NCI-H1417 (cell line): ENCODE data around the gene UNC5B.
"Not testable (repeated sequence)": the region's sequence is repeated elsewhere in the genome, so short reads cannot be mapped to it uniquely, and the experiment has no call there.

Experiments used
- DNase-seq, 3 experiments: peaks; one replicate each; lab custom pipeline; 2025; lab: John Stamatoyannopoulos, UW

UNC5B gene

GRCh38 chr10:71209731-71210541, 2.4 kb upstream of the UNC5B start:
- DNase-seq = no peak

- DNase-seq = no peak
These were observed 1.9 kb upstream of the UNC5B start for GRCh38 chr10:71210542-71210871.

- no peak for DNase-seq
These were observed 1.3 kb upstream of the UNC5B start for GRCh38 chr10:71211053-71211452.

- DNase-seq = no peak
These were observed 524 bp upstream of the UNC5B start for GRCh38 chr10:71211775-71212317.

DNA sequence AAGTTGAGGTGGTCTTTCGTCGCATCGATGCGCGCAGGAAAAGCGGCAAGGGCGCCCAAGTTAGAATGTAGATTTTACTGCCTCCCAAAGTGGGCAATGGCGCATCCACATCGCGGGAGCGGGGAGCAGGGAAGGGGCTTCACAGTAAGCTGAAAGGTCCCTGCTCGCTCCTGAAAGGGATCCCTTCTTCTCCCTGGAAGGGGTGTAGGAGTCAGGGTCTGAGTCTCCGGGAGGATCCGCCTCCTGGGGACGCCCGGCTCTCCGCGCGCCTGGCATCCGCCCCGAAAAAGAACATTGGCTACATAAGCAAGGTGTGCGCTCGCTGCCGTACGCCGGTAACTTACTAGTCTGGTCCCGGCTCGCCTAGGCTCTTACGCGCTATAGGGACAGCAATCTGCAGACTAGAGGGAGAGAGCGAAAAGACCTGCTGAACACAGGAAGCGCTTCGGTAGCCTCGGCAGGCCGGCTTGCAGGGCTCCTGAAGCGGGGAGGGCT, 804 bp downstream of the UNC5B start:
- peak; percentile 43 to 76 (median 69) for DNase-seq

DNA sequence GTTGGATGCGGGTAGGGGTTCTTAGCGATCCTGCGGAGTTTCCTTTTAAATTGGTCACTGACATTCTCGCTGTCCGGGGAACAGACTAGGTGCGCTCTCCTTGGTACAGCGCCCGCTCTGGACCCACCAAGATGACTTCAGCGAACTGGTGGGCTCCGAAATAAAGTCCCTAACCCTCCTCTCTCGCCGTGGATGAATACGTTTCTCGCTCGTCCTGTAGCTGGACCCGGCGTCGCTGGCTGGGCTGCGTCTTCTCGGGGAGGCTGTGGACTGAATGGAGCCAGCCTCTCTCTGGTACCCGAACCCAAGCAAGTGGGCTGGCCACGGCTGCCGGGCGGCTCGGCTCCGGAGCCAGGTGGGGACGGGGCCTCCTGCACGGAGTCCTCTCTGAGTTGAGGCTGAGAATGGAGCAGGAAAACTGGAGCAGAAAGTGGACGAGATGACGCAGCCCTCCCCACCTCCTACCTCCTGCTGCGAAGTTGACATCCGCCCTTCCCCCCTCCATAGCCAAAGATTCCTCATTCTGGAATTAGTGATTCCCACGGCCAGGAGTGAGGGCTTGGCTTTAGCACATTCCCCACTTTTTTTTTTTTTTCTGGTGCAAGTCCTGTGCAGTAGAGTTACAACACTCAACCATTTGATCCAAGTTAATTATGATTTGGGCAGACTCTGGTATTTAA, 1.5 kb downstream of the UNC5B start:
- DNase-seq = peak in 2 of 3 experiments; percentile 40 to 65

- no peak for DNase-seq
These were observed 2.5 kb downstream of the UNC5B start for GRCh38 chr10:71214641-71215559.

GRCh38 chr10:71216363-71216695, 4.0 kb downstream of the UNC5B start:
- DNase-seq = no peak

DNA sequence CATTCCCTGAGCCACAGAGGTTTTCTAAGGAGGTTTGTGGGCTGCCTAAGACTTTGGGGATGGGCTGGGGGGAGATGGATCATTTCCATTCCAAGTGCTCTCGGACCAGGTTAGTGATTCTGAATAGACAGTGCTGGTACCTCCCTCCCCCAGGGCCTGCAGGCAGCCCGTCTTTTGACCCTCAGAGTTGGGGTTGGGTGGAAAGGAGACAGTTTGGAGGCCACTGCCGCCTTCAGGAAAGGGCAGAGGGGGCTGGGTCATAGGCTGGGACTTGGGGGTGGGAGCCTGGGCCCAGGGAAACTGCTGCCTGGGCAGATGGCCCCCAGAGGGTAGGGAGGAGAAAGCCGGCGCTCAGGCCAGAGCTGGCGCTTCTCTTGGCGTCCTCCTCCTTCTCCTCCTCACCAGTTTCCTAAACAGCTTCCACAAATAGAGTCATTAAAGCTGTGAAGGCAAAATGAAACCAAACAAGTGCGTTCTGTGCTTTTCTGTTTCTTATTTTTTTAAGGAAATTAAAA, 4.4 kb downstream of the UNC5B start:
- DNase-seq = peak in 1 of 3 experiments; percentile 35

- peak; percentile 26 to 83 (median 76) for DNase-seq
These were observed 5.1 kb downstream of the UNC5B start for GRCh38 chr10:71217266-71218045.

GRCh38 chr10:71218046-71218650, 5.8 kb downstream of the UNC5B start:
- DNase-seq = peak; percentile 28 to 64 (median 62)

- DNase-seq = no peak
These were observed 6.3 kb downstream of the UNC5B start for GRCh38 chr10:71218651-71219050.

GRCh38 chr10:71219236-71219917, 7.0 kb downstream of the UNC5B start:
- DNase-seq = not testable (repeated sequence)

DNA sequence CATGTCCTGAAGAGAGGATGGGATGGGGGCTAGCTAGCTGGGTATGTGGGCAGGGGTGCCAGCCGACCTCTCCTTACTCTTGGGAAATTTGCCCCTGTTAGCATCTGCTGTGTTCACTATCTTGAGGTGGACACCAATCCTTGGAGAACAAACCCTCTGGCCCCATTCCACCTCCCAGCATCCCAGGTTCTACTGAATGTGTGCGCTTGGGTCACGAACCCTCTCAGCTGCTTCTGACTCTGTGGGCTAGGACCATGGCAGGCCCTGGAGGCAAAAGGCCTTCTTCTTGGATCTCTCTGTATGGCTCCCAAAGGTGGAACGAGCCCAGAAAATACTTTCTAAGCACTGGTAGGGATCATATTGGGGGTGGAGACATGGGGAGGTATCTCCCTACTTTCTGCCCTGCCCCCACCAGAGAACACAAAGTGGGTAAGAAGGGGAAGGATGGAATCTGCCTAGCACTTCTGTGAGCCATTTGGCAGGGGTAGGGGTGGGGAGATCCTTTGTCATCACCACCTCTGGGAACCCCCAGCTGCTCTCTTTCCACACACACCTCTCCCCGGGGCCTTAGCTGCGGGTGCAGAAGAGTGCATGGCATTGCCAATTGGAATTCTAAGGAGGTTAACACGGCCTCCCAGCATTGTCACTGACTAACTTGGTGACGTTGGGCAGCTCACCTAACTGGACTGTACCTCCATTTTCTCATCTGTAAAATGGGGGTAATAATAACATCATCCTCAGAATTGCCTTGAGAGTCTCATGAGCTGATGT, 7.7 kb downstream of the UNC5B start:
- DNase-seq = no peak

- DNase-seq = no peak
These were observed 8.5 kb downstream of the UNC5B start for GRCh38 chr10:71220689-71221540.

GRCh38 chr10:71221586-71222202, 9.3 kb downstream of the UNC5B start:
- DNase-seq = no peak

DNA sequence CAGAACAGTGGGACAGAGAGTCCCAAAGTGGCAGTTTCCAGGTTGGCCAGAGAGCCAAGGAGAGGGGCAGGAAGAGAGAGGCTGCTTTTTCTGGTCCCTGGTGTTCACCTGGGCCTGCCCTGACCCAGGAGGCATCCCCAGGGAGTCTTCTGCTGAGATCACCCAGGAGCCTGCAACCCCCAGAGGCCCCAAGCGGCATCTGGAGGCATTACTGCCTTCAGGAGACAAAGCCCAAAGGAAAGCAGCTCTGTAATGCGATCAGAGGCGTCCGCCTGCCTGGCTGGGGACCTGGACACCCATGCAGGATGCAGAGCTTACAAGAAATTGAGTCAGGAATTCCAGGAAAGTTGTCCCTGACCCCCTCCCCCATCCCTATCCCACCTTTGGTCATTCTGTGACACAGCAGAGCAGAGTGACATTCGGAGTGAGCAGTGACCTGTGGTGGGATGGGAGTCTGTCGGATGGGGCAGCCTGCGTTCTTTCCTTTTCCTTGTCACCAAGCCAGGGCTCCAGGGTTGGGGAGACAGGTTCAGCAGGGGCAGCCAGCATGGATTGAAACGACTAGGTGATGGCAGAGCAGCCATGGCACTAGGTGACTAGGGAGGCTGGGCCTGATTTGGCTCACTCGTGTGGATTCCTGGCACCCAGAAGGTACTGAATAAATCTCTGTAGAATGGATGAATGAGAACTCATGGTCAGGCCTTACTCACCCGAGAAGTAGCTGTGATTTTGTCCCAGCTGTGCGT, 10.4 kb downstream of the UNC5B start:
- no peak for DNase-seq
